OCI-LY1 (cell line): ENCODE data around the gene CSF2RB.
A peak's percentile ranks its signal among the peaks of the same experiment; 100 is the strongest.

Experiments
- H2AFZ ChIP-seq: fragments of 200-600 bp; sonication (generic), shearing (Covaris generic); 2 replicates; pipeline ENCODE4 v1.6.0; 2014; ENCODE audit warnings: antibody characterized with exemption, mild to moderate bottlenecking, low read length
- H3F3A ChIP-seq: fragments of 200-600 bp; sonication (generic), shearing (Covaris generic); 2 replicates; pipeline ENCODE4 v1.6.0; 2014; ENCODE audit warnings: mild to moderate bottlenecking, antibody characterized with exemption, low read length, moderate library complexity; ENCODE audit not compliant: insufficient read depth
- H3K27ac ChIP-seq: fragments of 200-600 bp; sonication (generic); 2 replicates; pipeline ENCODE4 v1.5.1; 2014; ENCODE audit warnings: low read length, mixed run types, mild to moderate bottlenecking, low read depth; ENCODE audit not compliant: poor library complexity, severe bottlenecking
- H3K27me3 ChIP-seq: fragments of 200-600 bp; sonication (generic); 2 replicates; pipeline ENCODE4 v1.6.0; 2014; ENCODE audit warnings: antibody characterized with exemption, mild to moderate bottlenecking, low read length, moderate library complexity; ENCODE audit not compliant: insufficient read depth
- H3K36me3 ChIP-seq: fragments of 200-600 bp; sonication (generic); 2 replicates; pipeline ENCODE4 v1.6.1; 2014; ENCODE audit warnings: mild to moderate bottlenecking, antibody characterized with exemption, low read length, moderate library complexity, mixed read lengths; ENCODE audit not compliant: insufficient read depth
- H3K4me1 ChIP-seq: fragments of 200-600 bp; sonication (generic); 2 replicates; pipeline ENCODE4 v1.5.1; 2014; ENCODE audit warnings: mild to moderate bottlenecking, low read length, moderate library complexity; ENCODE audit not compliant: insufficient read depth, severe bottlenecking
- H3K4me2 ChIP-seq: fragments of 200-600 bp; sonication (generic), shearing (Covaris generic); 2 replicates; pipeline ENCODE4 v1.6.1; 2014; ENCODE audit warnings: low read length
- H3K4me3 ChIP-seq: fragments of 200-600 bp; sonication (generic); 2 replicates; pipeline ENCODE4 v1.5.1; 2014; ENCODE audit warnings: low read length, low read depth, mild to moderate bottlenecking, mixed read lengths; ENCODE audit not compliant: poor library complexity, severe bottlenecking
- H3K79me2 ChIP-seq: fragments of 200-600 bp; shearing (Covaris generic); 2 replicates; pipeline ENCODE4 v1.6.1; 2016; ENCODE audit warnings: mixed run types, low read length, mixed read lengths; ENCODE audit not compliant: insufficient read depth
- H3K9ac ChIP-seq: fragments of 200-600 bp; sonication (generic), shearing (Covaris generic); 2 replicates; pipeline ENCODE4 v1.6.1; 2014; ENCODE audit warnings: mild to moderate bottlenecking, low read length, mixed read lengths
- H3K9me2 ChIP-seq: fragments of 200-600 bp; sonication (generic), shearing (Covaris generic); 2 replicates; pipeline ENCODE4 v1.6.1; 2014; ENCODE audit warnings: low read depth, mild to moderate bottlenecking, low read length, mixed read lengths
- H3K9me3 ChIP-seq: fragments of 200-600 bp; shearing (Covaris generic); 2 replicates; pipeline ENCODE4 v1.6.1; 2014; ENCODE audit warnings: low read length, mixed read lengths
- H4K20me1 ChIP-seq: fragments of 200-600 bp; sonication (generic), shearing (Covaris generic); 2 replicates; pipeline ENCODE4 v1.6.0; 2016; ENCODE audit warnings: mild to moderate bottlenecking, low read length; ENCODE audit not compliant: insufficient read depth
- CTCF ChIP-seq: fragments of 200-600 bp; sonication (generic), shearing (Covaris generic); IDR thresholded peaks from 2 replicates; pipeline ENCODE4 v1.5.1; 2017; ENCODE audit warnings: mild to moderate bottlenecking, antibody characterized with exemption, low read length, moderate library complexity, mixed read lengths
- EZH2 ChIP-seq: fragments of 200-600 bp; sonication (generic), shearing (Covaris generic); IDR thresholded peaks from 2 replicates; pipeline ENCODE4 v1.8.0; 2017; ENCODE audit warnings: borderline replicate concordance, mixed run types, mild to moderate bottlenecking, antibody characterized with exemption, low read length, moderate library complexity, mixed read lengths

The CSF2RB gene

GRCh38 chr22:36914390-36914752, 943 bp downstream of the CSF2RB start:
- no peaks in the 10 kb centered on the region for H3K9me3 ChIP-seq
- H3K36me3 ChIP-seq, result no peaks in the 10 kb centered on the region
- H3K4me1 ChIP-seq, result peaks cover 8% of the 10 kb centered on the region
- no peaks in the 10 kb centered on the region for H4K20me1 ChIP-seq
- H3K79me2 ChIP-seq, result no peaks in the 10 kb centered on the region
- H3K9me2 ChIP-seq, result no peaks in the 10 kb centered on the region
- no peak for TF ChIP-seq EZH2
- H3K4me2 ChIP-seq, result no peak overlapping the region
- 0 out of 2 replicates have a peak, but pooled peaks cover 4% of the 10 kb centered on the region for H3K27me3 ChIP-seq
- H3K4me3 ChIP-seq, result peak overlapping the region; percentile 40
- no peak overlapping the region for H3K9ac ChIP-seq
- no peak overlapping the region for H3K27ac ChIP-seq
- H2AFZ ChIP-seq, result no peak overlapping the region
- H3F3A ChIP-seq, result no peaks in the 10 kb centered on the region

- no peak overlapping the region for H3K4me3 ChIP-seq
Observed at GRCh38 chr22:36916034-36916433, 2.6 kb downstream of the CSF2RB start.

DNA sequence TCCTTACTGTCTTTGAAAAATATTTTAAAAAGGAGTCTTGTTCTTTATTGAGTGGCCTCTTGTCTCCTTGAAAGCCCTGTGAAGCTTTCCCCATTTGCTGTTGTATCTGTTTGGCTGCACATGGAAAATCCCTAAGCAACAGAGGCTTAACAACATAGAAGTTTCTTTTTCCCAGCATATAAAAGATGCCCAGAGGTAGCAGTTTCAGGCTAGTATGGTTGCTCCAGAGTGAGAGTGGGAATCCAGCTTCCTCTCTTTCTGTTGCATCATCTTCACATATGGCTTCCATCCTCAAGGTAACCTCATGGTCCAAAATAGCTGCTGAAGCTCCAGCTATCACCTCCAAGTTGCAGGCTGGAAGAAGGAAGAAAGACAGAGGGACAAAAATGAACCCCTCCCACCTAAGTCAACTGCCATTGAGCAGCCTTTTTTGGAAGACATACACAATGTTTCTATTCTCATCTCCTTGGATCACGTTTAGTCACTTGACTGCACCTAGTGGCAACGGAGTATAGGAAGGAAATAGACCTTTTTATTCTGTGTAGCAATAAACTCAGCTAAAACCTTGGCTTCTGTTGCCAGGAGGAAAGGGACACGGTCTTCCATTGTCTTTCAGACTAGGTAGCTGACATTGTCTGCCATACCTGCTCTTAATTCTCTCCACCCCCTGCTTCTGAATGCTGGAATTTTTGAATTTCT, 5.3 kb downstream of the CSF2RB start:
- no peaks in the 10 kb centered on the region for H4K20me1 ChIP-seq
- H3K27me3 ChIP-seq, result no peaks in the 10 kb centered on the region
- no peak overlapping the region for H2AFZ ChIP-seq
- no peak overlapping the region for H3K4me2 ChIP-seq
- H3K9me3 ChIP-seq, result no peaks in the 10 kb centered on the region
- H3K27ac ChIP-seq, result no peak overlapping the region
- no peaks in the 10 kb centered on the region for H3K36me3 ChIP-seq
- no peaks in the 10 kb centered on the region for H3K79me2 ChIP-seq
- no peaks in the 10 kb centered on the region for H3K9me2 ChIP-seq
- no peak overlapping the region for H3K9ac ChIP-seq
- H3K4me3 ChIP-seq, result no peak overlapping the region
- TF ChIP-seq CTCF (no peak), EZH2 (no peak)
- peaks cover 1% of the 10 kb centered on the region for H3K4me1 ChIP-seq
- H3F3A ChIP-seq, result no peaks in the 10 kb centered on the region

More at GRCh38 chr22:36916034-36916433, 2.6 kb downstream of the CSF2RB start:
- H3K4me1 ChIP-seq, result peaks cover 8% of the 10 kb centered on the region
- H2AFZ ChIP-seq, result no peak overlapping the region
- no peak overlapping the region for H3K4me2 ChIP-seq
- H3K27ac ChIP-seq, result no peak overlapping the region
- TF ChIP-seq EZH2 (no peak), CTCF (no peak)
- H3K27me3 ChIP-seq, result no peaks in the 10 kb centered on the region
- H3K79me2 ChIP-seq, result no peaks in the 10 kb centered on the region
- H3K9me3 ChIP-seq, result no peaks in the 10 kb centered on the region
- H3K9ac ChIP-seq, result no peak overlapping the region
- H3F3A ChIP-seq, result no peaks in the 10 kb centered on the region
- no peaks in the 10 kb centered on the region for H4K20me1 ChIP-seq
- H3K9me2 ChIP-seq, result no peaks in the 10 kb centered on the region
- no peaks in the 10 kb centered on the region for H3K36me3 ChIP-seq
